T follicular helper cell (primary cell): ENCODE results near the gene HIC1.
"Not testable (repeated sequence)": the region's sequence is repeated elsewhere in the genome, so short reads cannot be mapped to it uniquely, and the experiment has no call there.

ENCODE experiments used
- DNase-seq: peaks from one replicate; pipeline ENCODE4 v3.0.0-alpha.2; 2020; ENCODE audit warnings: low read depth
- total RNA-seq, 2 experiments: gene quantifications; one replicate each; lab custom pipeline; 2026; lab: John Stamatoyannopoulos, UW

HIC1 gene
- total RNA-seq = 21.6 to 22.8 reads per million in 2 experiments

GRCh38 chr17:2054512-2055291 is at the start of gene HIC1:
HIC1 (plus strand) TSS chr17:2055103; CDS start chr17:2056691, 1,588 bp downstream.
- peak; percentile 62 for DNase-seq

DNA sequence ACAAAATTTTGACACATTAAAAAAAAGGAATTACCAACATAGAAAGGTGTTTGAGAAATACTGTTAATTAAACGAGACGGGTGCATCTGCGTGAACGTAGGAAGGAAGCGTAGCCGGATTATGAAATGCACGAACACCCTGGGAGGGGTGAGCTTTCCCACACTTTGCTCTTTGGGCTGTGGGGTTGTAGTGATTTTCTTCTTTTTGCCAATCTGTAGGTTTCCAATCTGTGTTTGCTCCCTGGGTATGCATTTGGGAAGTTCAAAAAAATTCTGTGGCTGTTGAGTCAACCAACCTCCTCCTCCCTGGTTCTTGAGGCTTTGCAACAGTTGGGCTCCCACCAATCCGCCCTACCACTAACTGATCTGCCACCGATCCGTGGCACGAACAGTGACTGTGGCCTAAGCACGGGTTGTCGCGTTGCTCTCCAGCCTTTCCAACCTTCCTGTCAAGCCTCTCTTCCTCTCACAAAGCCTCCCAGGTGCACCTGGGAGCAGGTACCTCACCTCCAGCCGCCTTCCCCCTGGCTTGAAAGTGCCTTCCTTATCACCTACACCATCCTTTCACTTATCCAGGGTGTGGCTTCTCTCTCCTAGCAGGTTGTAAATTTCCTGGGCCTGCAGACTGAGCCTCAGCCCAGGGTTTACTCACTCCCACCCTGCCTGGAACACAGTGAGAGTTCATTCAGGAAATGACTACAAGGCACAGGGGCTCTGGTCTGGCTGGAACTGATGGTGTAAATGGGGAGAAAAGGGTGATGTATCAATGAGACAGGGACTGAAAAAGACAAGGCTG is 46.4 kb upstream of the HIC1 start:
- DNase-seq = no peak

DNA sequence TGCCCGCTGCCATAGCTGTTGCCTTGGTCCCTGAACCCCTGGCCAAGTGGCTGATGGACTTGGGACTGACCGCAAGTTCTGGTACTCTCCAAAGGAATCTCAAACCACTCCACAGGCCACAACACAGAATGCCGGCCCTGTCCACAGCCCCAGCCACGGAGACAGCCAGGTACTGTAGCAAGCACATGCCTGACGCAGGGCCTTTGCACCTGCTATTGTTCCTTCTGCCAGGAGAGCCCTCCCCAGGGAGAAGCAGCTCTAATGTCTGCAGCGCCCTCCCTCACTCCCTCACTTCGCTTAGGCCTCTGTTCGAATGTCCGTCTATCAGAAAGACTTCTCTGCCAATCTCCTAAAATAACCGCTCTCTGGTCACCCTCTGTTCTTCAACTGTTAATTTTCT is 45.2 kb upstream of the HIC1 start:
- no peak for DNase-seq

DNA sequence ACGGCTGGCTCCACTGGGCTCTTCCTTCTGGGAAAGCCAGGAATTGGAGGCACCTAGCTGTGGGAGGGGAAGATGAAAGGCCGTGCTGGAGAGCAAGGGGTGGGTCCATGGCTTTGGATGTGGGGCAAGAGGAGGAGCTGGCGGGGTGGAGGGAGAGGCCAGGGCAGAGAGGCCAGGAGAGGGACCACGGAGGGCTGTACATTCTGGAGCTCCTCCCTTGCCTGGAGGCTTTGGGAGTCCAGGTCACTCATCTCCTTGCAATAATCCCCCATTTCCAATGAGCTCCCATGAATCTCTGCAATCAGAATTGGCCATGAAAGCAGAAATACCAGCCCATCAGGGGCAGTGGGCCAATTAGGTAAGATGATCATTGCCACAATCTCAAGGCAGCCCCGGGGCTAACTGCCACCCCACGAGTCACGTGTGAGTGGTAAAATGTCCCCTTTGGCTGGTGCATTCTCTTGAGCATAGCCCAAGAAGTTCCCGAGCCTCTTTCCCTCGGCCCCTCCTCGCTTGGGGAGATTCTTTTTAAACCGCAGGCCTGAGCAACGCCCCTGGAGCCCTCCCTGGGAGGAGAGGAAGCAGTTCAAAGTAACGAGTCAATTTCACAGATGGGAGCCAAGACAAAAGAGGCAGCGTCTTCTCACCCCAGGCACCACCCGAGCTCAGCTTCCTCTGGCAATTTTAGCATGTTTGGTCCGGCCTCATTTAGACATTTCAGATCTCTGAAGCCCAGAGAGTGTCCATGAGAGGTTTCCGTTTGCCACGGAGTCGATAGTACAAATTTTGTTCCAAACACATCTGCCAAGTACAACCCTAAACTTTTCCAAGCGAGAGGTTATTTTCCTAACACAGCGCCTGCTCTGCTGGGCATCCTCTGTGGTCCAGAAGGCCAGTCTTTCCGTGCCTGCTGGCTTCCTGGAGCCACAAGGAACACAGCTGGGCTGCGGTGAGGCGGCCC is 43.2 kb upstream of the HIC1 start:
- DNase-seq = no peak

- DNase-seq = no peak
These were observed 42.4 kb upstream of the HIC1 start for GRCh38 chr17:2012499-2012898.

DNA sequence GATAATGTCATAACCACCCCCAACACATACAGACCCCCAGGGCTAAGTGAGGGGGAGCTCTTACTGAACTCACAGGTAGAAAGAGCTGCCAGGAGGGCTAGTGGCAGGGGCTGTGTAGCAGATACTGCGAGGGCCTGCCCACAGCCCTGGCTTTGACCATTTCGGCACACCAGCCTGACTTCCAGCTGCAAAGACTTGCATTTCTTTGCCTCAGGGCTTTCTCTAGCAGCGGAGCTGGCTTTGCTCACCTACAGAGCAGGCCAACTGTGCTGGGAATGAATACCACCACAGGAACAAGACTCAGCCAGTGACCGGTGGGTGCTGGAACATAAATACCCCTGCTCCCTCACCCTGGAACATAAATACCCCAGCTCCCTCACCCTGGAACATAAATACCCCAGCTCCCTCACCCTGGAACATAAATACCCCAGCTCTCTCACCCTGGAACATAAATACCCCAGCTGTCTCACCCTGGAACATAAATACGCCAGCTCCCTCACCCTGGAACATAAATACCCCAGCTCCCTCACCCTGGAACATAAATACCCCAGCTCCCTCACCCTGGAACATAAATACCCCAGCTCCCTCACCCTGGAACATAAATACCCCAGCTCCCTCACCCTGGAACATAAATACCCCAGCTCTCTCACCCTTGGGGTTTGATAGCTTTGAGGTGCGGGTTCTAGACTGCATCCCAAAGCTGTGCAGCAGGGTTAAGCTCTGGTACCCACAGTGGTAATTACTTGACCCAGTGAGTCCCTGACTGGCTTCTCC is 41.5 kb upstream of the HIC1 start:
- DNase-seq = not testable (repeated sequence)

DNA sequence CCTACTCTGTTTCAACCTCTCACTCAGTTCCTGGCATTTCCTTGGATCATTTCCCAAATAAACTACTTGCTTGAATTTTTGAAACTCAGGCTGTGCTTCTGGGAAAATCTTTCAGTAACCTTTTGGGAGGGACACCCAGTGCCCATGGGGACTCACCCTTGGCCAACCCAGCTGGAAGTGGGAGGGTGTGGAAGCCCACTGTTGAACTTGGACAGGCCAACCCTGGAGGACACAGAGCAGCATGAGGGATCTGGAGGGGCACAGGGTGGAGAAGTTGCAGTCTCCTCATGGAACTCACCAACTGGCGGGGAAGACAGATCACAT is 40.9 kb upstream of the HIC1 start:
- no peak for DNase-seq

DNA sequence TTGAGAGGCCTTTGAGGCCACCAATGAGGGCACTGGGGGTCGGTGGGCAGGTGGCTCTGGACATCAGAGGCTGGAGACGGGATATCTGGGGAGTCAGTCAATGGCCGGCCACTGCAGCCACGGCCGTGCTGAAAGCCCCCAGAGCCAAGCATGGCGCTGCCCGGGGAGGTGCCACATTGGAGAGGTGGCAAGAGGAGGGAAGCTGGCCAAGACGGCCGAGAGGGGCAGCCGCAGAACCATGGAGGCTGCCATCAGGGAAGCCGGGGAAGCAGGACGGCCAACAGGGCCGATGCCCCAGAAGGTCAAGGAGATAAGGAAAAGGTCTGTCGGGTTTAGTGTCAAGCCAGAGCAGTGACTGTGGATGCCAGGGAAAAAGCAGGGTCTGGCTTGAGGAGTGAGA is 39.6 kb upstream of the HIC1 start:
- no peak for DNase-seq

DNA sequence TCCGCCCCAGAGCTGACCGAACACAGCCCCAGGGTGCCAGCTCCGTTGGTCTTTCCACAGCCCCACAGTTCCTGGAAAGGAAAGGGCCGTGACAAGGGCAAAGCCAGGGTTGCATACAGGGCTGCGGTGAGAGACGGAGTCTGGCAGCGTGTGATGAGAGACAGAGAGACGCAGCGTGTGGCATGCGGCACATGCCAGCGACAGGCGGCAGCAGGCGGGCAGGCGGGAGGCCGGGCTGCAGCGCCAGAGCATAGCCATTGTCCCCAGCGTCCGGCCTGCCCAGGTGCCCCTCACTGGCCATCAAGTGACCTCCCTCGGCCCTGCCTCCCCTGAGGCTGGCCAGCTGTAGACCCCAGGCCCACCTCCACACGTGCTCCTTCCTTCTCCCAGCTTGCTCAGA is 38.4 kb upstream of the HIC1 start:
- DNase-seq = no peak

DNA sequence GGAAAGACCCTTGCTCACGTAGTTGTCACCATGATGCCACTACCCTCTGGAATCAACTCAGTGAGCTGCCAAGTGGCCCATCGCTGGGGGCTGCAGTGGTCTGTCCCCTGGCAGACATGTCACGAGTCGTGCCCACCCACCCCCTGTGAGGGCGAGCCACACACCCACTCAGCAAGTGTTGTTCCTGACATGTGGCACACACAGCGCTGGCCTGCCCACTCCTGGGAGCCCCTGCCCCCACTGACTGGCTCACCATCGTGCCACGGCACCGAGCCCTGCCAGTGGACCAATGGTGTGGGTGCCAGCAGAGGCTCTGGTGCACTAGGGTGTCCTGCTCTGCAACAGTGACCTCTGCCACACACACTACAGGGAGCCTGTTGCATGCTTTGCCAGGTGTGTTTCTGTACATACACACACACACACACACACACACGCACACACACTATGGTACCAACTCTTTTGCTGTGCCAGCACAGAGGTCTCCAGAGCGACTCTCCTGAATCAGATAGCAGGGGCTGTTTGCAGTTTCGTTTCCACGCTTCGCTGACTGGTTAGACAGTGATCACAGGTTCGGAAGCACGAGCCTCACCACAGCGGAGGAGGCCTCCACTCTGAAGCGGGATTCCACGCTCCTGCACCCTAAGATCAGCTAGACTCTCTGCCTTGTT is 37.5 kb upstream of the HIC1 start:
- DNase-seq = no peak

GRCh38 chr17:2018716-2019510 is 36.0 kb upstream of the HIC1 start:
- DNase-seq = no peak

DNA sequence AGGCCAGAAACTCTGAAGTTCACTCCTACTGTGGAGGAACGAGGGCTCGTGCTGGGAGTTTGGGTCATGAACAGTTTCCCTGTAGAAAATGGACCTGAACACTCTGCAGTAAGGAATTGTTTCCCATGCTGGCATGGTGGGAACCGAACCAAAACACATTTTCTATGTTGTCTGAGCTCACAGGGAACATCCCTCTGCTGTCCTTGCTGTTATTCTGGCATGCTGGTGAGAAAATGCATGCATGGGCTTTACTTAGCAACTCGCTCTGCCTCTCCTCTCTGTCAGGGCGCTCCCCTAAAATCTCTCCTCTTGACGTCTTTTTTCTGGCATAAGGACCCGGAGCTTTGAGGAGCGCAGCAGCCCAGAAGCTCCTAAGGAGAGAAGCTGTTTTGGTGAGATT is 35.2 kb upstream of the HIC1 start:
- no peak for DNase-seq

GRCh38 chr17:2020721-2021120 is 34.2 kb upstream of the HIC1 start:
- no peak for DNase-seq

- no peak for DNase-seq
These were observed 32.2 kb upstream of the HIC1 start for GRCh38 chr17:2022647-2023240.

- no peak for DNase-seq
These were observed 31.6 kb upstream of the HIC1 start for GRCh38 chr17:2023256-2023655.

DNA sequence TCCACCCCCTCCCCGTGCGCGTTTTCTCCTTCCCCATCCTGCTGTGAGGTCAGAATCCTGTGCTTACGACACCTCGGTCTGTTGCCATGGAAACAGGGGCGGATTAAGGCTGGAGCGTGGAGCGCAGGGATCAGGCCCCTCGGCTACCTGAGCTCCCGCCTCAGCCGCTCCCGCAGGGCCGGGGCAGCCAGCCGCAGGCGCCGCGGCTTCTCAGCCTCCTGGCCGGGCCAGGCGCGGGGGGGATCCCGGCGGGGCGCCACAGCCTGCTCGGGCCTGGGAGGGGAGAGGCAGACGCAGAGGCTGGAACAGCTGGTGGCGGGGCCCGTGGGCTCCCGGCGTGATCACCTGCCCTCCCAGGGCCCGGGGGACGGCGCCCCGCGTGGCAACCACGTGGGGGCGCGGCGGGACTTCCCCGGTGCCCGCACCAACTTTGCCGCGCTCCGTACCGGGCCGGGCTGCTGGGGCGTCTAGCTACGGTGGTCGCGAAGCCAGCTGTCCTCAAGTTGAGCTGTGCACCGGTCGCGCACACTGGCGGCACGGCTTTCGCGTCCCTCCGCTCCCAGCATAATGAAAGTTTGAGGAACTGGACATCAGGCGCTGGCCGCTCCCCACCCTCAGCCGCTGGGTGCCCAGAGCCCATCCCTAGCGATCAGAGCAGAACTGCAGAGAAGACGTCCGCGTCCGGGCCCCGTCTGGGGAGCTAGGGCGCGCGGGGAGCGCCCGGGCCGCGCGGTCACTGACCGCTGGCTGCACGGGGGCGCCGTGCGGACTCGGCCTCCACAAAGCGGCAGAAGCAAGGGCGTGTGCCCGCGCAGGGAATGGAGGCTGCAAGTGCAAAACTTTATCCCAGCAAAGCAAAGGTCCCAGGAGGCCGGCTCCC is 31.0 kb upstream of the HIC1 start:
- DNase-seq = peak; percentile 30

DNA sequence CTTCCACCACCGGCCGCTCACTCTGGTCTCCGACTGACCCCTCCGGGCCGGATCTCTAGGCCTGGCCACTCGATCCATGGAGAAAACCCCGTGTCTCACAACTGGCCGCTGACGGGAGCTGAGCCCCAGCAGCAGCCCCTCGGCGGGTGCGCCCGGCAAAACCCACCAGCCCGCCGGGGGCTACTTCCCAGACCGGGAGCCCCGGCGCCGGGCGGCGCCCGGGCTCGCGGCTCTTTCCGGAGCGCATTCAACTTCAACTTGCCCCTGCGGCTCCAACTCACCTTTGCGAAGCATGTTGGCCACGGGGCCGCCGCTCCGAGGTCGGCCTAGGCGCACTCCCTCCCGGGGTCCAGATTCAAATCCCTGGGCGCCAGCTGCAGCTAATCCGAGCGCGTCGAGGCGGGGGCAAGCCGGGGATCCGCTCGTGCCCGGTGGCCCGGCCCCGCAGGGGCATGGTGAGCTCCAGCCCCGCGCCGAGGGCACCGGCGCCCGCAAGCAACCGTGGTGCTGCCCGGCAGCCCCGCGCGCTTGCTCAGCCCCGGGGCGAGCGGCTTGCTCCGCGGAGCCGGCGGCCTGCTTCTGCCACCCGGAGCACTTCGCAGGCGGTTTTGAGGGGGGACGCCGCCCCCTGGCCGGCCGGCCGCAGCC is 30.2 kb upstream of the HIC1 start:
- no peak for DNase-seq

DNA sequence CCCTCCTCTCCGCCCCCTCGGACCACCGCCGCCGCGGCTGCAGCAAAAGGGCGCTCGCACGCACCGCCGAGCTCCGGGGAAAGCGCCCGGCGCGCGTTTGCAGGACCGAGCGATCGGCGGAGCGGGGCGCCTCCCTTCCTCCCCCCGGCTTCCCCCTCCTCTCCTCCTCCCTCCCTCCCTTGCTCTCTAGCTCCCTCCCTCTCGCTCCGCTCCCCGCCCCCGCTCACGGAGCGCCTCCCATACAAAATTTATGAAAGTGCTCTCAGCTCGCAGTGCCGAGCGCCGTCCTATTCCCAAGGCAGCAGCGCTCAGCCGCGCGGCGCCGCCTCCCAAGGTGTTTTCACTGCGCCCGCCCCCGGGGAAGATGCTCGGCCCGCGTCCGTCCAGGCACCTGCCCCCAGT is 29.7 kb upstream of the HIC1 start, which contains the start of gene RTN4RL1:
Gene RTN4RL1, minus strand, starts transcription at position 115 of the 402 bp plus-strand sequence. CDS start 469 bp downstream, outside the sequence.
- DNase-seq = peak; percentile 73
